Activated CD8-positive, alpha-beta T cell treated with anti-CD3 and anti-CD28 coated beads for 36 hours (primary cell): ENCODE data around the gene SPTBN1. TPM values are rescaled to one million over a fixed set of nuclear protein-coding genes. Genes with fewer than 3 reads are reported as not detected.

ENCODE experiments used
- ATAC-seq: fragments of 200-7000 bp; cut with Tn5 transposase; one replicate; pipeline ENCODE4 v1.10.0; 2021; ENCODE audit warnings: mild to moderate bottlenecking, moderate library complexity
- CTCF ChIA-PET: fragments of 350-600 bp; sonication (Branson Sonifier 250); formaldehyde crosslinking; loops from one replicate; lab custom pipeline; 2021; ENCODE audit warnings: antibody characterized with exemption; lab: Charles Lee
- POLR2A ChIA-PET: fragments of 350-600 bp; sonication (Branson Sonifier 250); formaldehyde crosslinking; loops from one replicate; lab custom pipeline; 2021; ENCODE audit warnings: antibody characterized with exemption; lab: Charles Lee
- DNase-seq: peaks from one replicate; pipeline ENCODE4 v3.0.0-alpha.2; 2020
- H3K27ac Mint-ChIP-seq: one replicate; pipeline ENCODE4 v1.8.0; 2021; ENCODE audit warnings: mild to moderate bottlenecking, mixed read lengths
- H3K27me3 Mint-ChIP-seq: one replicate; pipeline ENCODE4 v1.8.0; 2021; ENCODE audit warnings: mixed read lengths
- H3K36me3 Mint-ChIP-seq: one replicate; pipeline ENCODE4 v1.8.0; 2021; ENCODE audit warnings: low read depth, mixed read lengths
- H3K4me1 Mint-ChIP-seq: one replicate; pipeline ENCODE4 v1.8.0; 2021; ENCODE audit warnings: low read depth, mixed read lengths
- H3K4me3 Mint-ChIP-seq: one replicate; pipeline ENCODE4 v1.8.0; 2021; ENCODE audit warnings: mild to moderate bottlenecking, moderate library complexity, mixed read lengths
- H3K9me3 Mint-ChIP-seq: one replicate; pipeline ENCODE4 v1.8.0; 2021; ENCODE audit warnings: mixed read lengths
- intact Hi-C: fragments of 100-400 bp; cut with micrococcal nuclease; formaldehyde crosslinking; loops from one replicate; pipeline ENCODE4 v1.10.0; 2022
- total RNA-seq, 2 experiments: library from RNA; stranded (reverse); gene quantifications; one replicate each; pipeline ENCODE4 v1.2.3, GENCODE V29; 2021
- TF ChIP-seq, protein P1 (sequence below): fragments of 200-600 bp; IDR thresholded peaks from one replicate; pipeline ENCODE4 v1.8.0; 2022; ENCODE audit warnings: antibody characterized with exemption, mild to moderate bottlenecking

SPTBN1 gene
- total RNA-seq, 2 experiments from 2014 or later = 91.8 to 91.9 TPM

DNA sequence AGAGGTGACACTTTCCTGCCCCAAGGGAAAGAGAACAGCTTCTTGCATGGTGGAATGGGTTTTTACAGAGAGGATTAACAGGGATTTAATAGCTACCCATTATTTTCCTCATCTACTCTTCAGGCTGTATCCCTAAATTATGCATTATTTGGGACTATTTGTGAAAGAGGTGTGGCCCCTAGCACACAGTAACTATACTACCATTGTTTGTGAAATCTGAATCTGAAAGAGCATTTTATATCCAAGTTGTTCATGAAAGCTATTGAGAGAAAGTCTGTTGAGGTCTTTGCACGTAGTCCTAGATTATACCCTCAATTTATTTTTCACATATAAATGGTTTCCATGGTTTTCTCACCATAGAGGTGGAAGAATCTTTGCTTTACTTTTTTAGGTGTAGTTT is 78.1 kb downstream of the SPTBN1 start:
- intact Hi-C loops = no loop called here
- H3K27me3 Mint-ChIP-seq = no peaks in the 10 kb centered on the region
- no peak overlapping the region for H3K27ac Mint-ChIP-seq
- no peaks in the 10 kb centered on the region for H3K36me3 Mint-ChIP-seq
- ChIA-PET CTCF (interaction anchor here (1.0 kb wide), 1 partner anchor 94 kb away, joined by 3 read pairs; no protein-coding TSS in a partner anchor), POLR2A (interaction anchor here (0.6 kb wide), 1 partner anchor 9 kb away, joined by 3 read pairs; no protein-coding TSS in a partner anchor)
- H3K4me1 Mint-ChIP-seq = peaks cover 3% of the 10 kb centered on the region
- TF ChIP-seq, protein P1, sequence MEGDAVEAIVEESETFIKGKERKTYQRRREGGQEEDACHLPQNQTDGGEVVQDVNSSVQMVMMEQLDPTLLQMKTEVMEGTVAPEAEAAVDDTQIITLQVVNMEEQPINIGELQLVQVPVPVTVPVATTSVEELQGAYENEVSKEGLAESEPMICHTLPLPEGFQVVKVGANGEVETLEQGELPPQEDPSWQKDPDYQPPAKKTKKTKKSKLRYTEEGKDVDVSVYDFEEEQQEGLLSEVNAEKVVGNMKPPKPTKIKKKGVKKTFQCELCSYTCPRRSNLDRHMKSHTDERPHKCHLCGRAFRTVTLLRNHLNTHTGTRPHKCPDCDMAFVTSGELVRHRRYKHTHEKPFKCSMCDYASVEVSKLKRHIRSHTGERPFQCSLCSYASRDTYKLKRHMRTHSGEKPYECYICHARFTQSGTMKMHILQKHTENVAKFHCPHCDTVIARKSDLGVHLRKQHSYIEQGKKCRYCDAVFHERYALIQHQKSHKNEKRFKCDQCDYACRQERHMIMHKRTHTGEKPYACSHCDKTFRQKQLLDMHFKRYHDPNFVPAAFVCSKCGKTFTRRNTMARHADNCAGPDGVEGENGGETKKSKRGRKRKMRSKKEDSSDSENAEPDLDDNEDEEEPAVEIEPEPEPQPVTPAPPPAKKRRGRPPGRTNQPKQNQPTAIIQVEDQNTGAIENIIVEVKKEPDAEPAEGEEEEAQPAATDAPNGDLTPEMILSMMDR = no peak
- no peak overlapping the region for H3K4me3 Mint-ChIP-seq
- no peaks in the 10 kb centered on the region for H3K9me3 Mint-ChIP-seq
- no peak for DNase-seq
- no peak for ATAC-seq

DNA sequence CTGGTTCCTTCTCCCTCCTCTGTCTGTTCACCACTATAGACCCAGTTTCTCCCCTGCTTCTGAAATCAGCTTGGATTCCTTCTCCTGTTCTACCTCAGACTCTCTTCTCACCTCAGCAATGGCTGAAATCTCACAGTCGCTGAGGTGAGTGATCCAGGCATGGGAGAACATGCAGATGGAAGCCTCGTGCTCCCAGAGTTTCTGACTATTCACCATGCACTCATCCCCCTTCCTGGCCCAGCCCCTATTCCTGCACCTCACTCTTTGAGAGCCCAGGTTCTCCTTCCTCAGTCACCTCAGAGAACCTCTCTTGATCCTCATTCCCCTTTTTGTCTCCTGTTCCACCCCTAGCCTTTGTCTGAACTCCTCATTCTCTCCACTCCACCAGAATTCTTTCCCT is 78.5 kb downstream of the SPTBN1 start:
- DNase-seq = no peak
- TF ChIP-seq, protein P1 = no peak

DNA sequence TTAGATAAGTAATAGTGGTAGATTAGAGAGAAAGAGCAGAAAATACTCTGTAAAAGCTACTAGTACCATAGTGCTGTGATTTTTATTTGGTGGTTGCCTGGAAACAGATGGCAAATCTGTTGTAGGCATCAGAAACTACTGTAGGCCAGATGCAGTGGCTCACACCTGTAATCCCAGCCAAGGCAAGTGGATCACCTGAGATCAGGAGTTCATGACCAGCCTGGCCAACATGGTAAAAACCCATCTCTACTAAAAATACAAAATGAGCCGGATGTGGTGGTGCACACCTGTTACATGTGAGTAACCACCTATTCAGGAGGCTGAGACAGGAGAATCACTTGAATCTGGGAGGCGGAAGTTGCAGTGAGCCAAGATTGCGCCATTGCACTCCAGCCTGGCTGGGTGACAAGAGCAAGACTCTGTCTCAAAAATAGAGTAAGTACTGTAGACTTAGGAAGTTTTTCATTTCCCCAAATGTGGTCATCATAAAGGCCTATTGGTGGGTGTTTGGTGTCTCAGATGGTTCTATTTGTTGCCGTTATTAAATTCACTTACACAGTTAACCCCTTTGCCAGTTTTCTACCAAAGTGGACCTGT is 79.6 kb downstream of the SPTBN1 start:
- no peak for DNase-seq
- Mint-ChIP-seq H3K4me1 (no peaks in the 10 kb centered on the region), H3K27ac (no peak overlapping the region), H3K27me3 (no peaks in the 10 kb centered on the region), H3K4me3 (no peak overlapping the region), H3K36me3 (no peaks in the 10 kb centered on the region), H3K9me3 (no peaks in the 10 kb centered on the region)
- ATAC-seq = no peak
- ChIA-PET POLR2A (no interaction called here), CTCF (interaction anchor here (1.1 to 1.9 kb wide), 2 partner anchors 11 to 169 kb away, joined by 4 to 8 read pairs; no protein-coding TSS in a partner anchor)
- intact Hi-C loops = no loop called here
- TF ChIP-seq, protein P1 = no peak

More for the DNA sequence above, 78.5 kb downstream of the SPTBN1 start:
- H3K9me3 Mint-ChIP-seq = no peaks in the 10 kb centered on the region
- H3K36me3 Mint-ChIP-seq = no peaks in the 10 kb centered on the region
- POLR2A ChIA-PET = interaction anchor here (0.6 kb wide), 2 partner anchors 9 to 662 kb away, joined by 3 read pairs; no protein-coding TSS in a partner anchor
- H3K27ac Mint-ChIP-seq = no peak overlapping the region
- ATAC-seq = no peak
- peaks cover 3% of the 10 kb centered on the region for H3K4me1 Mint-ChIP-seq
- no peak overlapping the region for H3K4me3 Mint-ChIP-seq
- CTCF ChIA-PET = interaction anchor here (1.0 kb wide), 1 partner anchor 93 kb away, joined by 3 read pairs; no protein-coding TSS in a partner anchor
- intact Hi-C loops = no loop called here
- no peaks in the 10 kb centered on the region for H3K27me3 Mint-ChIP-seq

DNA sequence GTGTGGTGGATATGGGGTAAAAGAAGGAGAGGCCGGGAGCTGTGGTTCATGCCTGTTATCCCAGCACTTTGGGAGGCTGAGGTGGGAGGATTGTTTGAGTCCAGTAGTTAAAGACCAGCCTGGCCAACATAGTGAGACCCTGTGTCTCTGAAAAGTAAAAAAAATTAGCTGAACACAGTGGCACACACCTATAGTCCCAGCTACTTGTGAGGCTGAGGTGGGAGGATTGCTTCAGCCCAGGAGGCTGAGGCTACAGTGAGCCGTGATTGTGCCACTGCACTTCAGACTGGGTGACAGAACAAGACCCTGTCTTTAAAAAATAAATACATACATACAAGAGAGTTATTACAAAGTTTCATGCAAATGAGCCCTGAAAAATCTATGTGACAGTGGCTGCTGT is 80.6 kb downstream of the SPTBN1 start:
- Mint-ChIP-seq H3K9me3 (no peaks in the 10 kb centered on the region), H3K4me3 (no peak overlapping the region), H3K4me1 (no peaks in the 10 kb centered on the region), H3K36me3 (no peaks in the 10 kb centered on the region), H3K27me3 (no peaks in the 10 kb centered on the region), H3K27ac (no peak overlapping the region)
- TF ChIP-seq, protein P1 = no peak
- DNase-seq = no peak
- ChIA-PET POLR2A (interaction anchor here (0.9 kb wide), 1 partner anchor 82 kb away, joined by 3 read pairs; no protein-coding TSS in a partner anchor), CTCF (interaction anchor here (1.1 to 1.9 kb wide), 3 partner anchors 10 to 168 kb away, joined by 3 to 8 read pairs (median 4); no protein-coding TSS in a partner anchor)
- ATAC-seq = no peak
- intact Hi-C loops = no loop called here

DNA sequence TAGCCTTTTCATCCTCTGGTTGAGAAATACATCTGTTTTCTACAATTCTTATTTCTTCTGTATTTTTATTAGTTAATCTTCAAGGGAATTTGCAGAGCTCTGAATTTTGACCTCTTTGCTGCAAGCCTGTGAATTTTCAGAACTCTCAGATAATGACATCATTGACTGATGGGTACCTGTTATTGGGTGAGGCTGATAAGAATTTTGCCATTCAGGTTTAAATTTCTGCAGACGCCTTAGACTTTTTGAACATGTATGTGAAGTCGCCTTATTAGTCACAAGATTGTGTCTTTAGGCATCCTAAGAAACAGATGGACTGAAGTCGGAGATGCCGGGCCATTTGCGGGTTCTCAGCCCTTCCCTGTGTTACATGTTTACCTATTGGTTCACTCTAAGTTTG is 82.4 kb downstream of the SPTBN1 start:
- POLR2A ChIA-PET = no interaction called here
- intact Hi-C loops = no loop called here
- no peak for ATAC-seq
- CTCF ChIA-PET = interaction anchor here (0.9 to 4.0 kb wide), 3 partner anchors 15 to 166 kb away, joined by 3 to 20 read pairs (median 4); no protein-coding TSS in a partner anchor
- Mint-ChIP-seq H3K27ac (no peak overlapping the region), H3K4me3 (no peak overlapping the region), H3K36me3 (no peaks in the 10 kb centered on the region), H3K4me1 (no peaks in the 10 kb centered on the region), H3K9me3 (no peaks in the 10 kb centered on the region), H3K27me3 (no peaks in the 10 kb centered on the region)
- TF ChIP-seq, protein P1 = no peak
- DNase-seq = no peak
